H1 (cell line): Measurements from ENCODE around the gene KDM2A. TPM values are rescaled to one million over a fixed set of nuclear protein-coding genes. Genes with fewer than 3 reads are reported as not detected.

Experiments
- CTCF ChIA-PET: fragments of 300-600 bp; sonication (Branson Sonifier 250); formaldehyde crosslinking; loops from one replicate; lab custom pipeline; 2021; ENCODE audit not compliant: partially characterized antibody; lab: Charles Lee
- POLR2A ChIA-PET: fragments of 300-600 bp; sonication (Branson Sonifier 250); formaldehyde crosslinking; loops from one replicate; lab custom pipeline; 2021; ENCODE audit warnings: inconsistent platforms; ENCODE audit not compliant: partially characterized antibody; lab: Charles Lee
- DNase-seq, 2 experiments: peaks; one replicate each; pipeline versions ENCODE4 v3.0.0 to v3.0.0-alpha.2; 2010 to 2022; ENCODE audit warnings: low spot score in 2 of 2, low read depth in 1 of 2, mixed read lengths in 1 of 2
- FAIRE-seq: peaks from 2 replicates; lab custom pipeline; 2011; peaks lifted over from hg19 to GRCh38; lab: Jason Lieb, UNC
- H2AFZ ChIP-seq: 2 replicates; pipeline ENCODE4 v1.8.1; 2012; ENCODE audit warnings: low read length, inconsistent platforms
- H2AK5ac ChIP-seq: 2 replicates; pipeline ENCODE4 v1.6.1; 2013; ENCODE audit warnings: low read depth, low read length
- H2BK120ac ChIP-seq: replicated peaks from 2 replicates; pipeline ENCODE3; 2013; ENCODE audit warnings: low read depth, low read length, inconsistent platforms
- H2BK12ac ChIP-seq: 2 replicates; pipeline ENCODE4 v1.6.1; 2013; ENCODE audit warnings: low read depth, low read length
- H2BK15ac ChIP-seq: 2 replicates; pipeline ENCODE4 v1.6.1; 2013; ENCODE audit warnings: low read length
- H2BK20ac ChIP-seq: 2 replicates; pipeline ENCODE4 v1.6.1; 2013; ENCODE audit warnings: low read length
- H2BK5ac ChIP-seq: 2 replicates; pipeline ENCODE4 v1.6.1; 2013; ENCODE audit warnings: low read depth, low read length
- H3K14ac ChIP-seq: 2 replicates; pipeline ENCODE4 v1.6.1; 2013; ENCODE audit warnings: inconsistent platforms; ENCODE audit not compliant: insufficient read length
- H3K18ac ChIP-seq: 2 replicates; pipeline ENCODE4 v1.6.1; 2013; ENCODE audit warnings: low read length; ENCODE audit errors: extremely low read depth
- H3K23ac ChIP-seq: 2 replicates; pipeline ENCODE4 v1.6.1; 2013; ENCODE audit warnings: inconsistent platforms; ENCODE audit not compliant: insufficient read length
- H3K23me2 ChIP-seq: 2 replicates; pipeline ENCODE4 v1.6.1; 2013; ENCODE audit warnings: low read depth, low read length
- H3K27ac ChIP-seq: 2 replicates; pipeline ENCODE4 v1.6.1; 2011; ENCODE audit warnings: low read depth, low read length, inconsistent platforms
- H3K27me3 ChIP-seq, 4 experiments: replicated peaks in 1 of 4; 1 replicate in 1 of 4; 2 replicates in 3 of 4; pipeline versions ENCODE4 v1.6.1 to v1.8.1; 2011 to 2013; ENCODE audit warnings: low read length in 3 of 4, mild to moderate bottlenecking in 3 of 4, inconsistent platforms in 2 of 4, mixed read lengths in 2 of 4, moderate library complexity in 1 of 4; ENCODE audit not compliant: control insufficient read depth in 3 of 4, insufficient read depth in 3 of 4; ENCODE audit errors: extremely low read depth in 1 of 4
- H3K36me3 ChIP-seq, 4 experiments: 2 replicates each; pipeline versions ENCODE4 v1.6.1 to v1.8.1; 2011 to 2013; ENCODE audit warnings: mild to moderate bottlenecking in 4 of 4, low read length in 3 of 4, moderate library complexity in 2 of 4, control low read depth in 1 of 4, inconsistent platforms in 1 of 4; ENCODE audit not compliant: insufficient read depth in 4 of 4, control insufficient read depth in 2 of 4
- H3K4ac ChIP-seq: replicated peaks from 2 replicates; pipeline ENCODE3; 2013; ENCODE audit warnings: low read length, low read depth, mixed read lengths, inconsistent platforms; ENCODE audit not compliant: insufficient read length
- H3K4me1 ChIP-seq, 4 experiments: replicated peaks in 1 of 4; 1 replicate in 1 of 4; 2 replicates in 3 of 4; pipeline versions ENCODE4 v1.6.1 to v1.8.1; 2011 to 2013; ENCODE audit warnings: low read length in 3 of 4, inconsistent platforms in 2 of 4, mixed read lengths in 1 of 4; ENCODE audit not compliant: insufficient read depth in 4 of 4, control insufficient read depth in 3 of 4
- H3K4me2 ChIP-seq, 2 experiments: 2 replicates each; pipeline versions ENCODE4 v1.6.1 to v1.8.1; 2011 to 2013; ENCODE audit warnings: low read depth in 2 of 2, low read length in 2 of 2, control low read depth in 1 of 2, inconsistent platforms in 1 of 2, mild to moderate bottlenecking in 1 of 2; ENCODE audit not compliant: insufficient read depth in 1 of 2
- H3K4me3 ChIP-seq, 4 experiments: fragments of 200-600, 300-600 bp in 1 of 4; sonication (generic), shearing (Covaris generic), sonication (Bioruptor Twin) in 1 of 4; 2 replicates each; pipeline versions ENCODE4 v1.5.1 to v1.8.1; 2011 to 2016; ENCODE audit warnings: low read length in 4 of 4, low read depth in 3 of 4, control low read depth in 2 of 4, inconsistent platforms in 2 of 4, mild to moderate bottlenecking in 2 of 4, mixed read lengths in 1 of 4, moderate library complexity in 1 of 4; ENCODE audit not compliant: insufficient read depth in 2 of 4; ENCODE audit errors: extremely low read depth in 1 of 4
- H3K56ac ChIP-seq: replicated peaks from 2 replicates; pipeline ENCODE3; 2013; ENCODE audit warnings: low read depth, mild to moderate bottlenecking, mixed read lengths, low read length, inconsistent platforms; ENCODE audit not compliant: insufficient read length
- H3K79me1 ChIP-seq: 2 replicates; pipeline ENCODE4 v1.6.1; 2013; ENCODE audit warnings: low read depth, low read length, control low read depth
- H3K79me2 ChIP-seq, 2 experiments: 2 replicates each; pipeline versions ENCODE4 v1.6.1 to v1.8.1; 2012 to 2013; ENCODE audit warnings: low read length in 2 of 2, mild to moderate bottlenecking in 2 of 2, inconsistent platforms in 1 of 2; ENCODE audit not compliant: insufficient read depth in 2 of 2, control insufficient read depth in 1 of 2
- H3K9ac ChIP-seq, 4 experiments: replicated peaks in 1 of 4; 1 replicate in 1 of 4; 2 replicates in 3 of 4; pipeline versions ENCODE4 v1.6.1 to v1.8.1; 2011 to 2013; ENCODE audit warnings: low read depth in 3 of 4, low read length in 3 of 4, control low read depth in 2 of 4, mild to moderate bottlenecking in 2 of 4, moderate library complexity in 2 of 4, inconsistent platforms in 1 of 4; ENCODE audit errors: extremely low read depth in 1 of 4
- H3K9me3 ChIP-seq, 2 experiments: 2 replicates each; pipeline versions ENCODE4 v1.6.1 to v1.8.1; 2012 to 2013; ENCODE audit warnings: mild to moderate bottlenecking in 2 of 2, moderate library complexity in 2 of 2, control low read depth in 1 of 2, inconsistent platforms in 1 of 2, low read depth in 1 of 2, low read length in 1 of 2, mixed read lengths in 1 of 2; ENCODE audit not compliant: insufficient read depth in 2 of 2
- H4K20me1 ChIP-seq, 2 experiments: replicated peaks in 1 of 2; 2 replicates each; pipeline versions ENCODE3 to v1.8.1; 2011 to 2013; ENCODE audit warnings: inconsistent platforms in 2 of 2, low read length in 2 of 2, mild to moderate bottlenecking in 1 of 2; ENCODE audit not compliant: insufficient read depth in 2 of 2, control insufficient read depth in 1 of 2
- H4K5ac ChIP-seq: 2 replicates; pipeline ENCODE4 v1.6.1; 2013; ENCODE audit warnings: low read length, low read depth, mixed read lengths, inconsistent platforms; ENCODE audit not compliant: insufficient read length
- H4K8ac ChIP-seq: 2 replicates; pipeline ENCODE4 v1.8.0; 2013; ENCODE audit warnings: mild to moderate bottlenecking, moderate library complexity, low read length, inconsistent platforms; ENCODE audit not compliant: insufficient read depth; ENCODE audit errors: extremely low read depth
- H4K91ac ChIP-seq: replicated peaks from 2 replicates; pipeline ENCODE3; 2013; ENCODE audit warnings: low read length, mixed read lengths, inconsistent platforms; ENCODE audit not compliant: insufficient read length
- ASH2L ChIP-seq: fragments of 200-600, 300-600 bp; sonication (generic); IDR thresholded peaks from one replicate; pipeline ENCODE4 v1.7.1; 2017; ENCODE audit warnings: low read length
- CBX5 ChIP-seq: fragments of 300-800, 300-1000 bp; sonication (generic); IDR thresholded peaks from 2 replicates; pipeline ENCODE4 v1.7.1; 2016; ENCODE audit warnings: antibody characterized with exemption, low read length, low read depth
- CTBP2 ChIP-seq: IDR thresholded peaks from 2 replicates; pipeline ENCODE4 v1.7.0; 2011; ENCODE audit warnings: borderline replicate concordance, mild to moderate bottlenecking, moderate library complexity, mixed read lengths, low read length; ENCODE audit not compliant: insufficient read depth, insufficient read length
- CTCF ChIP-seq, 3 experiments: IDR thresholded peaks; 1 replicate in 2 of 3; 2 replicates in 1 of 3; pipeline versions ENCODE4 v1.5.1 to v1.6.1; 2011; ENCODE audit warnings: low read length in 3 of 3, mild to moderate bottlenecking in 3 of 3, inconsistent platforms in 2 of 3, low read depth in 1 of 3, moderate library complexity in 1 of 3; ENCODE audit not compliant: insufficient read depth in 1 of 3; ENCODE audit errors: control extremely low read depth in 1 of 3
- HDAC6 ChIP-seq: IDR thresholded peaks from one replicate; pipeline ENCODE4 v1.7.1; 2012; ENCODE audit warnings: low read depth, mild to moderate bottlenecking, inconsistent platforms, low read length, moderate library complexity
- RAD21 ChIP-seq, 2 experiments: IDR thresholded peaks in 1 of 2; conservative IDR thresholded peaks in 1 of 2; 2 replicates each; pipeline ENCODE4 v1.6.1; 2011; ENCODE audit warnings: low read depth in 2 of 2, low read length in 2 of 2, improper control_type of control experiment in 1 of 2, inconsistent platforms in 1 of 2, mild to moderate bottlenecking in 1 of 2, moderate library complexity in 1 of 2
- SIRT6 ChIP-seq: IDR thresholded peaks from one replicate; pipeline ENCODE4 v1.7.1; 2012; ENCODE audit warnings: low read length, inconsistent platforms
- WGBS, 2 experiments: shearing (Covaris generic) in 1 of 2; methylation state at CpG; one replicate each; pipeline versions ENCODE4 v1.1.6 to v1.1.7; 2013 to 2015; ENCODE audit warnings: low lambda C conversion rate in 2 of 2, mixed read lengths in 2 of 2, inconsistent platforms in 1 of 2, low coverage in 1 of 2, missing lambda C conversion rate in 1 of 2; ENCODE audit not compliant: insufficient replicate concordance in 2 of 2, insufficient coverage in 1 of 2, insufficient read length in 1 of 2; ENCODE audit errors: extremely low coverage in 1 of 2, missing lambda C conversion rate in 1 of 2; 5-methylcytosine and 5-hydroxymethylcytosine counted together
- polyA plus RNA-seq, 7 experiments: library from polyadenylated mRNA; depleted of rRNA in 3 of 7; stranded (reverse) in 5 of 7; unstranded in 2 of 7; fragments of >200 nt in 5 of 7; fragments of 200-250 nt in 2 of 7; gene quantifications; 1 replicate in 5 of 7; 2 replicates in 1 of 7; 4 replicates in 1 of 7; pipeline versions ENCODE4 v1.2.1 to v1.2.3, GENCODE V29; 2011 to 2013; ENCODE audit warnings: missing spikeins in 2 of 7, mixed read lengths in 2 of 7
- total RNA-seq: library from RNA; stranded (reverse); fragmentation: NEBNext Ultra II Directional; extraction: Animal tissue kit (Norgen Biotek cat#: 25700); gene quantifications from 2 replicates; pipeline ENCODE4 v1.2.1, GENCODE V29; 2021
- TF ChIP-seq, protein P1 (sequence below): IDR thresholded peaks from 2 replicates; pipeline ENCODE4 v1.6.1; 2012; ENCODE audit warnings: inconsistent platforms

KDM2A gene
- total and polyA plus RNA-seq, 2 of the 8 experiments (the other 6 are each of a cell fraction or from before 2014, with no cell fraction given) = 55.4 to 66.2 TPM

DNA sequence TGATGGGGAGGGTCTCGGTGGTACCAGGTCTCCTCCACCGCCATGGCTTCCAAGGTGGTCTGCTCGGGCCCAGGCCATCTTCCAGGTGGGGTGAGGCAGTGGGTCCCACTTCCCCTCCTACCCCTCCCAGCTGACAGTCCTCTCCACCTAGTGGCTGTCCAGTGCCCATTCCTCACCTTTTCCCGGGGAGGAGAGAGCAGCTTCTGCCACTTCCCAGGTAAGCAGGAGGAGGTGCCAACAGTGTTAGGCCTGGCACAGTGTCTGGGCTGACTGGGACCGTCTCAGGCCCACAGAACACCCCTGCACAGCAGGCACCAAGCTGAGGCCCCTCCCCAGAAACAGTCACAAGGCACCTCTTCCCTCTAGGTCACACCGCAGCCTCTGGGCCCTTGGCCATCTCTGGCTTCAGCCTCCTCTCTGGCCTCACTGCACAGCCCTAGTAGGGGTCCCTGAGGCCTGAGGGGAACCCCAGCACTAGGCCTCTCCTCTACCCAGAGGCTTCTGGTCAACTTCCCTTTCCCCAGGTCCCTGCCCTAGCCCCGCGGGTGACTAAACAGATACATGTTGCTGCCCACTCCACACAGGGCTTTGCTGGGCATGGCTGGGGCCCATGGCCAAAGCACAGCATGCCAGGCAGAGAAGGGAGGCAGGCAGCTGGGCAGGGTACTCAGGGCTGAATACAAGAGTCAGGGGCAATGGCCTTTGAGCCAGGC is 167.7 kb downstream of the KDM2A start:
- 83% methylated on average over 5 of the region's 8 CpGs; no CpG with 5 or more reads in 1 of the 2 experiments for WGBS, 2 experiments
- Histone ChIP-seq H3K14ac (no peak overlapping the region), H3K4me3 (no peak overlapping the region), H3K27ac (no peak overlapping the region), H3K79me2 (no peaks in the 10 kb centered on the region; a peak in 1 of 4 replicates), H3K4ac (no peak overlapping the region), H3K79me1 (no peaks in the 10 kb centered on the region; the same call in 1 of the 2 replicates), H2AFZ (no peak overlapping the region), H3K4me1 (peaks cover 0 to 18% (median 11%) of the 10 kb centered on the region in 4 experiments; a peak in 6 of 7 replicates), H3K23me2 (peaks cover 7% of the 10 kb centered on the region; the same call in 1 of the 2 replicates), H2AK5ac (no peak overlapping the region), H3K56ac (no peak overlapping the region), H4K5ac (no peak overlapping the region), H3K23ac (no peak overlapping the region), H3K9me3 (no peaks in the 10 kb centered on the region), H2BK15ac (no peak overlapping the region), H3K27me3 (no peaks in the 10 kb centered on the region), H4K20me1 (peaks cover 0 to 6% of the 10 kb centered on the region in 2 experiments), H3K4me2 (no peak overlapping the region), H2BK120ac (no peak overlapping the region), H3K9ac (no peak overlapping the region), H3K18ac (no peak overlapping the region), H2BK20ac (no peak overlapping the region), H2BK5ac (0 out of 2 replicates have a peak overlapping the region, but pooled peaks have one; percentile 95), H4K91ac (no peak overlapping the region), H3K36me3 (peaks cover 6 to 34% (median 17%) of the 10 kb centered on the region in 4 experiments), H4K8ac (peak overlapping the region; percentile 79; the same call in 1 of the 2 replicates), H2BK12ac (0 out of 2 replicates have a peak overlapping the region, but pooled peaks have one; percentile 5)
- DNase-seq (no peak), FAIRE-seq (no peak)
- CTCF ChIA-PET = interaction anchor here (0.6 to 5.9 kb wide), 9 partner anchors 8 to 431 kb away, joined by 3 to 47 read pairs (median 4); partner anchors contain the start of gene SSH3
- POLR2A ChIA-PET = interaction anchor here (0.7 to 7.9 kb wide), 5 partner anchors 9 to 114 kb away, joined by 3 to 106 read pairs (median 15); partner anchors contain the start of genes GRK2 and SSH3
- TF ChIP-seq CTCF (IDR thresholded peaks at IDR 0.05; ENCODE audit: control extremely low read depth in 1 of 3, insufficient read depth in 1 of 3, low read depth in 1 of 3, low read length in 3 of 3) (peak in 2 of 3 experiments; percentile 22 to 29; a peak in 1 of 4 replicates), HDAC6 (no peak), ASH2L (no peak), SIRT6 (no peak), CBX5 (no peak), CTBP2 (no peak), RAD21 (IDR thresholded peaks at IDR 0.05 in 1 of 2, conservative IDR thresholded peaks at IDR 0.05 in 1 of 2; ENCODE audit: low read depth in 2 of 2, low read length in 2 of 2) (peak in 1 of 2 experiments; percentile 8; a peak in 1 of 4 replicates)
- TF ChIP-seq, protein P1, sequence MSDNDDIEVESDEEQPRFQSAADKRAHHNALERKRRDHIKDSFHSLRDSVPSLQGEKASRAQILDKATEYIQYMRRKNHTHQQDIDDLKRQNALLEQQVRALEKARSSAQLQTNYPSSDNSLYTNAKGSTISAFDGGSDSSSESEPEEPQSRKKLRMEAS = no peak
